ES-I3 (cell line): ENCODE measurements around the gene TIAM2.

ENCODE experiments used
- H3K36me3 ChIP-seq: 2 replicates; pipeline ENCODE4 v1.6.1; 2013; ENCODE audit warnings: mild to moderate bottlenecking, low read length, control low read depth, moderate library complexity; ENCODE audit not compliant: insufficient read depth
- H3K4me1 ChIP-seq: 2 replicates; pipeline ENCODE4 v1.6.1; 2013; ENCODE audit warnings: mild to moderate bottlenecking, control low read depth, low read length; ENCODE audit not compliant: insufficient read depth
- H3K9ac ChIP-seq: 2 replicates; pipeline ENCODE4 v1.6.1; 2013; ENCODE audit warnings: low read depth, mild to moderate bottlenecking, low read length, moderate library complexity
- H3K9me3 ChIP-seq: 2 replicates; pipeline ENCODE4 v1.6.1; 2013; ENCODE audit warnings: mild to moderate bottlenecking, low read length, moderate library complexity; ENCODE audit not compliant: control insufficient read depth, insufficient read depth

TIAM2 gene

GRCh38 chr6:155142168-155143028 lies 147.3 kb downstream of the TIAM2 start:
- H3K9ac ChIP-seq: no peak overlapping the region
- H3K4me1 ChIP-seq: peaks cover 24% of the 10 kb centered on the region
- H3K36me3 ChIP-seq: no peaks in the 10 kb centered on the region; the same call in none of the 2 replicates
- no peaks in the 10 kb centered on the region for H3K9me3 ChIP-seq

DNA sequence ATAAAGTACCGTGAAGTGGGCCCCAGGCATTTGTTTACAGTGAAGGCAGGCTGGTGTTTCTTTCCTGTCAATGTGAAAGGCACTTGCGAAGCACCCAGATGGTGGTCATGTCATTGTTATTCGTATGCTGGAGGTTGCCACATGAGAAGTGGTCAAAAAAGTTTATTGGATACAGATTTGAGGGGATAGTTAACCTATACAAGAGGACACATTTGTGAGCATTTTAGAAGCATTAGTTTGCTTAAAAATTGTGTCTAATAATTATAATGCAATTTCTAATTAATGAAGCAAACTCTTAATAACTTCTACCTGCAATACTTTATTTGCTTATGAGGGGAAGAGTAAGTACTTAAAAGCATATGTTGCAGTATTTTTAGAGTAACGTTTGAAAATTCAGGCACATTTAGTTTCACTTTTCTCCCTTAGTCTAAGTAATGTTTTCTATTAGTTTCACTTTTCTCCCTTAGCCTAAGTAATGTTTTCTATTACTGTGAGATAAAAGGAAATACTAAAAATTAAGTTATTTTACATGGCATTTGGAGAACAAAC lies 148.0 kb downstream of the TIAM2 start:
- peaks cover 27% of the 10 kb centered on the region for H3K4me1 ChIP-seq
- no peaks in the 10 kb centered on the region for H3K9me3 ChIP-seq
- H3K36me3 ChIP-seq: no peaks in the 10 kb centered on the region; the same call in none of the 2 replicates
- no peak overlapping the region for H3K9ac ChIP-seq

DNA sequence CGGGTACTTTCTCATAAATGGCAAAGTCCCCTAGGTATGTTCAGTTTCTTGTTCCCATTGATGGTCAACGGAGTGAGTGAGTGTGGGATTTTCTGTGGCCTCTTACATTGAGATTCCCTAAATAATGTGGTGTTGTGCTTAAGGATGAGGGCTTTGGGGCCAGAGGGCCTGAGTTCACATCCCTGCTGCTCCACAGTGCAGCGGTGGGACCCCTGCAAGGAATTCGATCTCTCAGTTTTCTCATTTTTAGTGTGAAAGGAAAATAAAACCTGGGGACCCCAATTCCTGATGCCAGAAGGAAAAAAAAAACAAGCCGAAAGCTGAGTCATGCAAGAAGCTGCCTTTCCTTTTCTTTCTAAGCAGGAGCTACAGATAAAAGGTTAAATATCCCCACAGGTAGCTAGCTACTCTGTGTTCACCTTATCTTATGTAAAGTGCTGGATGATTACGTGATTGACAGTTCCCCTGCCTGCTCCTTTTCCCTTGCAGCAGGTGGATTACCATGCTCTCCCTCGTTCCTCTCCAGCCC lies 148.5 kb downstream of the TIAM2 start:
- Histone ChIP-seq H3K4me1 (peaks cover 31% of the 10 kb centered on the region), H3K9ac (no peak overlapping the region), H3K9me3 (no peaks in the 10 kb centered on the region), H3K36me3 (no peaks in the 10 kb centered on the region; the same call in none of the 2 replicates)

DNA sequence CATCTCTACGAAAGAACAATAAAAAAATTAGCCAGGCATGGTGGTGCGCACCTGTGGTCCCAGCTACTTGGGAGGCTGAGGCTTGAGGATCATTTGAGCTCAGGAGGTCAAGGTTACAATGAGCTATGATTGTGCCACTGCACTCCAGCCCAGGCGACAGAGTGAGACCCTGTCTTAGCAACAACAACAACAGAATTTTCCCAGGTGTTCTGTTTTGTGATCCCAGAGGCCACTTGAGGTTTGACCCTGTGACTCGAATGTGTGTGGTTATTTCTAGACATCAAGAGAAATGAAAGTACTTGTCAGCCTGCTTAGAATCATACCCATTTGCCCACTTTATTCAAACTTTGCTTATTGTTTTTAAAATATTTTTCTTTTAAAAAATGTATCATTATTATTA lies 151.1 kb downstream of the TIAM2 start:
- Histone ChIP-seq H3K36me3 (peaks cover 5% of the 10 kb centered on the region), H3K9ac (no peak overlapping the region), H3K9me3 (no peaks in the 10 kb centered on the region), H3K4me1 (peaks cover 48% of the 10 kb centered on the region)

DNA sequence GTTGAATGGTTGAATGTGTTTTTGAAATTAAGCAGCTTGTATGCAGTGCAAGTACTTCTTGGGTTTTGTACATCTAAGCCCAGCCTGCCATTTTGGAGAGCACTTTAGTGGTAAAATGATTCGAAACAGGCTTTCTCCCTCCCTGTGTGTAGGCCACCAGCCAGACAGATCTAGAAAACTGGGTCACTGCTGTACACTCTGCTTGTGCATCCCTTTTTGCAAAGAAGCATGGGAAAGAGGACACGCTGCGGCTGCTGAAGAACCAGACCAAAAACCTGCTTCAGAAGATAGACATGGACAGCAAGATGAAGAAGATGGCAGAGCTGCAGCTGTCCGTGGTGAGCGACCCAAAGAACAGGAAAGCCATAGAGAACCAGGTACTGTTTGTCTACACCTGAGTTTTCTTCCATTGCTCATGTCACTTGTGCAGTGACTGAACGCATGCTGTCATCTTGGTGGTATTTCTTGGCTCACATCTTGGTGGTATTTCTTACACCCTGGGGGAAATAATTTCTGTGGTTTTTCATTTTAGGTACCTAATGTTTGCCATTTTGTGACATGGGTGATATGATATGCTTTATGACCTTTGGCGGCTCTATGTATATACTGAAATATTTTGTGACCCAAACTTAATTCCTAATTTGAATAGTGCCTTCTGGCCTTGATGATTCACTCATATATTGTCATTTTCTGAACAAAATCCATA lies 153.0 kb downstream of the TIAM2 start:
- H3K9me3 ChIP-seq: no peaks in the 10 kb centered on the region
- peaks cover 37% of the 10 kb centered on the region for H3K4me1 ChIP-seq
- peaks cover 5% of the 10 kb centered on the region for H3K36me3 ChIP-seq
- H3K9ac ChIP-seq: no peak overlapping the region

DNA sequence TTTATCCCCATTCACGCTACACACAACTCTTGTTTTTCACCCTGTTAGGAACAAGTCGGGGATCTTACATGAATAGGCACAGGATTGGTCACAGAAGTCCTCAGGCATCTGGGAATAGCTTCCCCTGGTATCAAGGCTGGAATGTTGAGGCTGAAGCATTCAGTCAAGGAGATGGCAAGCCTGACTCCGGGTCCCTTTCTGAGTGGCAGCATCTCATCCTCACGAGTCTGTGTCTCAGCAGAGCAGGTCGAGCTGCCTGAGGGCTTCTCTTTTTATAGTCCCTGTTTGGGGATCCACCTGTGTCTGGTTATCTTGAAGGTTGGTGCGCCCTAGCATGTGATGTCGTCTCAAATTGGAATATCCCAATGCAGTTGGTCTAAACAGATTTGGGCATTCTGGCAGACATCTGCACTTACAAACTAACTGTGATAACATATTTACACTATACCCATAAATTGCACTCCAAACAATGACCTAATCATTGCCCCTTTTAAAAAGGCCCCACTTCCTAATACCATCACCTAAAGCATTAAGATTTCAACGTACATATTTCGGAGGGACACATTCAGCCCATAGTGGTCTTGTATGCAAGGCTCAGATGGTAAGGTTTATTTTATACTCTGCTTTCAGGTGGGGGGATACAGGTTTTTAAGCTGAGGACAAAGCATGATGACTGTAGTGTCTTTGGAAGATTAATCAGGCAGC lies 156.0 kb downstream of the TIAM2 start:
- H3K4me1 ChIP-seq: peaks cover 35% of the 10 kb centered on the region
- H3K9ac ChIP-seq: no peak overlapping the region
- peaks cover 5% of the 10 kb centered on the region; the same call in 1 of the 2 replicates for H3K36me3 ChIP-seq
- no peaks in the 10 kb centered on the region for H3K9me3 ChIP-seq

DNA sequence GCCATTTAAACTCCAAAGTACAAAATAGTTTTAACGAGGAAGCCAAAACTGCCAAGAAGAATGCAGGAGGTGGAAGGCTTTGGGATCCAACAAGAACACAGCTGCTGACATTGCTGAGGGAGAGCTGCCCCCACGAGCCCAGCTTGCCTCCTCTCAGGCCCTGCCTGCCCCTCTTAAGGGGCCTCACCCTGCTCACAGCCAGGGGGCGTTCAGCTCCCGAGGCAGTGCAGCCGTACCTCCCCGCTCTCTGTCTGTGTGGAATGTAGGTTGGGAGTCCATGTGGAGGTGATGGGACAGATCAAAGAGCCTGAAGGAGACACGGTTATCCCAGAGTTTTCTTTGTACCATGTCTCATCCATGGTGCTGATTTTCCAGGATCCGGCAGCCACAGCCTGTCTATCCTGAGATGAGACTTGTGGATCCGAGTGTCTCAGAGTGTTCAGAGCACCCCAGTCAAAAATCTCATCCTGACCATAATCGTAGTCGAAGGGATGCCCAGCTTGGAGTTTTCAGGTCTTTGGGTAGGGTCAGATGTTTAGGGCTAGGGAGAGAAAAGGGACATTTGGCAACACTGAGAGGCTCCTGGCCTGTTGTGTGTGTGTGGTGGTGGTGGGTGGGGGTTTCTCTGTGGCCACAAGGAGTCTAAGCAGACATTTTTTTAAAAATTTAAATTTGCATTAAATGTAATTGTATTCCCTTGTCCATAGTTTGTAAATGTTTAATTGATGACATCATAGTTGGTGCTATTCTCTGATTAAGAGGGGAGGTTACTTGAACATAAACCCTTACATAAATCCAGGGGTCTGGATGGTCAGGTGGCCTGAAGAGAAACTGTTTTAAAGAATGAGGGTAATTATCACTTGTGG lies 157.3 kb downstream of the TIAM2 start:
- Histone ChIP-seq H3K9ac (no peak overlapping the region), H3K36me3 (peaks cover 5% of the 10 kb centered on the region; the same call in 1 of the 2 replicates), H3K4me1 (peaks cover 35% of the 10 kb centered on the region), H3K9me3 (no peaks in the 10 kb centered on the region)

DNA sequence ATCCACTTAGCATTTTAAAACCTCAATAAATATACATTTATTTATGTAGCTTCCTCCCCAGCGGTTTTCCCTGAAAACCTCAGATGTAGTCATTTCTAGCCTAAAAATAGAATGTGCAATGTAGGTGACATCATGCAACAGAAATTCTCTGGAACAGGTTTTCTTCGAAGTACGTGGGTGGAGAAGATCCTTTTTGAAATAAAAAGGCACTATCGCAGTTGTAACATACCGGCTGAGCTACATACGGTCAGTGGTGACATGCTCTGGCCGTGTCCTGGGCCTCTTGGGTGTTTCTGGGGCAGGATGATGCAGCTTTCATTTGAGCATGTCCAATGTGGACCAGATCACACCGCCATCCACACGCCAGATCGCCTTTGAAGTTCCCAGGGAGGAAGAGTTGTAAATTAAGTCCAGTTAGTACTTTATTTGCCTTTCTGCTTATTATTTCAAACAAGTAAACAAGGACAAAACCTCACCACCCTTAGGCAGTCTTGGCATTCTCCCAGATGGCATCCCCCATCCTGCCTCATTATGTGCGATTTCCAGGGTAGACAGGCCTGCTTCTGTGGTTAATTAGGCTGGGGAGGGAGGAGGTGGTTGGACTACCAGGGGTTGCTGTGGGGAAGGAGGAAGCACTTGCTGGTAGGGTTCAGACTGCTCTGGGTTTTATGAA lies 159.2 kb downstream of the TIAM2 start:
- Histone ChIP-seq H3K9me3 (no peaks in the 10 kb centered on the region), H3K36me3 (peaks cover 5% of the 10 kb centered on the region; the same call in 1 of the 2 replicates), H3K9ac (no peak overlapping the region), H3K4me1 (peaks cover 25% of the 10 kb centered on the region)

- H3K4me1 ChIP-seq: peaks cover 15% of the 10 kb centered on the region; the same call in 1 of the 2 replicates
- H3K9ac ChIP-seq: no peak overlapping the region
- no peaks in the 10 kb centered on the region; the same call in 1 of the 2 replicates for H3K9me3 ChIP-seq
- H3K36me3 ChIP-seq: peaks cover under 1% of the 10 kb centered on the region; the same call in 1 of the 2 replicates
Observed at GRCh38 chr6:155155787-155156447, 160.8 kb downstream of the TIAM2 start.

- Histone ChIP-seq H3K4me1 (peaks cover 15% of the 10 kb centered on the region; the same call in 1 of the 2 replicates), H3K9me3 (no peaks in the 10 kb centered on the region; the same call in 1 of the 2 replicates), H3K36me3 (no peaks in the 10 kb centered on the region; the same call in 1 of the 2 replicates), H3K9ac (no peak overlapping the region)
Observed at GRCh38 chr6:155157101-155157500, 162.0 kb downstream of the TIAM2 start.

GRCh38 chr6:155158030-155158843 lies 163.1 kb downstream of the TIAM2 start:
- H3K36me3 ChIP-seq: no peaks in the 10 kb centered on the region; the same call in 1 of the 2 replicates
- no peak overlapping the region for H3K9ac ChIP-seq
- peaks cover 15% of the 10 kb centered on the region; the same call in 1 of the 2 replicates for H3K4me1 ChIP-seq
- no peaks in the 10 kb centered on the region; the same call in 1 of the 2 replicates for H3K9me3 ChIP-seq
